Testis (tissue), 2 donors: ENCODE results near the gene ANKRD62.

Experiments
- POLR2A ChIP-seq: fragments of 450-650 bp; IDR thresholded peaks from one replicate; pipeline ENCODE4 v1.6.1; 2017; ENCODE audit warnings: antibody characterized with exemption, mild to moderate bottlenecking, moderate library complexity
- TF ChIP-seq, protein P1 (sequence below), 3 experiments: fragments of 450-650 bp in 2 of 3; fragments of 200-600 bp in 1 of 3; sonication (generic) in 1 of 3; IDR thresholded peaks; one replicate each; pipeline ENCODE4 v1.5.1; 2016 to 2019; ENCODE audit warnings: antibody characterized with exemption in 3 of 3, mild to moderate bottlenecking in 2 of 3, moderate library complexity in 1 of 3

DNA sequence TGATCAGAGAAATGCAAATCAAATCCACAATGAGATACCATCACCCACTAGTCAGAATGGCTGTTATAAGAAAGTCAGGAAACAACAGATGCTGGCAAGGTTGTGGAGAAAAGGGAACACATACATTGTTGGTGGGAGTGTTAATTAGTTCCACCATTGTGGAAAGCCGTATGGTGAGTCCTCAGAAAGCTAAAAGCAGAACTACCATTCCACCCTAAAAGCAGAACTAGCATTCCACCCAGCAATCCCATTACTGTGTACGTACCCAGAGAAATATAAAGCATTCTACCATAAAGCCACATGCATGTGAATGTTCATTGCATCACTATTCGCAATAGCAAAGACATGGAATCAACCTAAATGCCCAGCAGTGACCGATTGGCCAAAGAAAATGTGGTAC lies 60.7 kb downstream of the ANKRD62 start:
- TF ChIP-seq POLR2A: no peak
- TF ChIP-seq, protein P1, sequence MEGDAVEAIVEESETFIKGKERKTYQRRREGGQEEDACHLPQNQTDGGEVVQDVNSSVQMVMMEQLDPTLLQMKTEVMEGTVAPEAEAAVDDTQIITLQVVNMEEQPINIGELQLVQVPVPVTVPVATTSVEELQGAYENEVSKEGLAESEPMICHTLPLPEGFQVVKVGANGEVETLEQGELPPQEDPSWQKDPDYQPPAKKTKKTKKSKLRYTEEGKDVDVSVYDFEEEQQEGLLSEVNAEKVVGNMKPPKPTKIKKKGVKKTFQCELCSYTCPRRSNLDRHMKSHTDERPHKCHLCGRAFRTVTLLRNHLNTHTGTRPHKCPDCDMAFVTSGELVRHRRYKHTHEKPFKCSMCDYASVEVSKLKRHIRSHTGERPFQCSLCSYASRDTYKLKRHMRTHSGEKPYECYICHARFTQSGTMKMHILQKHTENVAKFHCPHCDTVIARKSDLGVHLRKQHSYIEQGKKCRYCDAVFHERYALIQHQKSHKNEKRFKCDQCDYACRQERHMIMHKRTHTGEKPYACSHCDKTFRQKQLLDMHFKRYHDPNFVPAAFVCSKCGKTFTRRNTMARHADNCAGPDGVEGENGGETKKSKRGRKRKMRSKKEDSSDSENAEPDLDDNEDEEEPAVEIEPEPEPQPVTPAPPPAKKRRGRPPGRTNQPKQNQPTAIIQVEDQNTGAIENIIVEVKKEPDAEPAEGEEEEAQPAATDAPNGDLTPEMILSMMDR (IDR thresholded peaks at IDR 0.05): no peak
